ENCODE measurements around the gene COMT. TPM values are rescaled to one million over a fixed set of nuclear protein-coding genes. Genes with fewer than 3 reads are reported as not detected.

Gene COMT
- total and polyA plus RNA-seq, 9 donors = 61.9 to 104 (median 81.3) TPM

DNA sequence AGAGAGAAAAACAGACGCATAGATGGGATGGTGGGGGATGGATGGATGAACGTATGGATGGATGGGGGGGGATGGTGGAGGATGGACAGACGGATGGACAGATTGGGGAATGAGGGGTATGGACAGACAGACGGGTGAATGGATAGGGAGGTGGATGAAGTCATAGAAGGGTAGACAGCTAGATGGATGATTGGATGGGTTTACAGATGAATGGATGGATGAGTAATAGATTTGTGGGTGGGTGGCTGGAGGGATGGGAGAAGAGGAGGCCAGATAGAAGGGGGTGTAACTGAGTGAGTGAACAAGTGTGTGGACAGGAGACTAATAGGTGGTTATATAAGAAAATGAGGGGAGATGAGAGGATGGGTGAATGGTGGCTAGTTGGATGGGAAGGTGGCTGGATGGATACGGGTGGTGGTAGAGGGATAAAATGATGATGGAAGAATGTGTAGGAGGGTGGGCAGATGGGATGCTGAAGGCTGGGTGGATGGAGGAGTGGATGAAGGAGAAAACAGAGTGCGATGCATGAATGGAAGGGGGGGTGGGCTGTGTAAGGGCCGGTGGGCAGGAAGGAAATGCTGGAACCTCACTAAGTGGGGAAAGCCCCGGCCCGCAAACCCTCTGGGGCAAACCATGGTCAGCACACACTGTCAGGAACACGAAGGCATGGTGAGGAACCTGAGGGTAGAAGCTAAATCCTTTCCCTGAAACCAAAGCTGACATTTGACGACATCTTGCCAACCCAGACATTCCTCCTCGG, 53.5 kb downstream of the COMT start:
- peak overlapping the region; percentile 93 for H3K27ac ChIP-seq (ENCODE audit: low read length)

DNA sequence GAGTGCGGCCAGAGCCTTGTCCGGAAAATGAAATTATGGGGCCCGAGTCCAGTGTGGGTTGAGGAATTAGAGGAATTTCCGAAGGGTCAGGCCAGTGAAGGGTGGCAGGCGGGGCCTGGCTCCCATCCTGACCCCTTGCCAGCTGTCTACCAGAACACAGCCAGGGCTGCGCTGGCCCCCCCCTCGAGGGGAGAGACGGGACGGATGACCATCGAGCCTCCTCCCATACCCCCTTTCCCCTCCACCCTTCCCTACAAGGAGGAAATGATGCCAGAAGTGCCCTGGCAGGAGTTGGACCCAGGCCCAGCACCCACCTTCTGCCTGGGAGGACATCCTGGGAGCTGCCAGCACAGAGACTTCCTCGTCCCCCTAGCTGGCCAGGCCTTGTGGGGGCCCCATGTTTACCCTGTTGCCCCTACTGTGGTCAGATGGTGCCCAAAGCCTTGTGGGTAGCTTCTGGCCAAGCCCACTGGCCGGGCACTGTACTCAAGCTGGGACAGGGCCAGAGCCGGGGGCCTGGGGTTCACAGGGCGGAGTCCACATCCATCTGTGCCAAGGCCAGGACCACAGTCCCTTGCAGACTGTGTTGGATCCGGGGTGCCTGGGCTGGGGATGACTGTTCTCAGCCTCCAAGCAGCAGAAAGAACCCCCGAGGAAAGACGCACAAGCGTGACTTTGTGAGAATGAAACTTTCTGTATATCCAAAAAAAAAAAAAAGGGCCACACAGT, 54.2 kb downstream of the COMT start:
- 57% methylated on average over 12 of the region's 18 CpGs for WGBS (ENCODE audit: insufficient coverage)
- Histone ChIP-seq H3K27ac (ENCODE audit: low read length) (peak overlapping the region; percentile 93), H3K4me1 (ENCODE audit: control insufficient read depth, insufficient read depth, low read length) (peaks cover 89% of the 10 kb centered on the region), H3K27me3 (ENCODE audit: control insufficient read depth, insufficient read depth, low read length) (no peaks in the 10 kb centered on the region), H3K9me3 (replicated peaks; ENCODE audit: control insufficient read depth, low read depth, low read length) (no peaks in the 10 kb centered on the region), H3K36me3 (ENCODE audit: control insufficient read depth, insufficient read depth, low read length) (no peaks in the 10 kb centered on the region), H3K4me3 (ENCODE audit: low read length) (no peak overlapping the region)
- peak; percentile 81 for DNase-seq

More for the DNA sequence above, 53.5 kb downstream of the COMT start:
- DNase-seq = no peak
- Histone ChIP-seq H3K4me1 (ENCODE audit: control insufficient read depth, insufficient read depth, low read length) (peaks cover 89% of the 10 kb centered on the region), H3K4me3 (ENCODE audit: low read length) (no peak overlapping the region), H3K36me3 (ENCODE audit: control insufficient read depth, insufficient read depth, low read length) (no peaks in the 10 kb centered on the region), H3K27me3 (ENCODE audit: control insufficient read depth, insufficient read depth, low read length) (no peaks in the 10 kb centered on the region), H3K9me3 (replicated peaks; ENCODE audit: control insufficient read depth, low read depth, low read length) (no peaks in the 10 kb centered on the region)
- WGBS (ENCODE audit: insufficient coverage) = 76% methylated on average over 9 of the region's 12 CpGs

DNA sequence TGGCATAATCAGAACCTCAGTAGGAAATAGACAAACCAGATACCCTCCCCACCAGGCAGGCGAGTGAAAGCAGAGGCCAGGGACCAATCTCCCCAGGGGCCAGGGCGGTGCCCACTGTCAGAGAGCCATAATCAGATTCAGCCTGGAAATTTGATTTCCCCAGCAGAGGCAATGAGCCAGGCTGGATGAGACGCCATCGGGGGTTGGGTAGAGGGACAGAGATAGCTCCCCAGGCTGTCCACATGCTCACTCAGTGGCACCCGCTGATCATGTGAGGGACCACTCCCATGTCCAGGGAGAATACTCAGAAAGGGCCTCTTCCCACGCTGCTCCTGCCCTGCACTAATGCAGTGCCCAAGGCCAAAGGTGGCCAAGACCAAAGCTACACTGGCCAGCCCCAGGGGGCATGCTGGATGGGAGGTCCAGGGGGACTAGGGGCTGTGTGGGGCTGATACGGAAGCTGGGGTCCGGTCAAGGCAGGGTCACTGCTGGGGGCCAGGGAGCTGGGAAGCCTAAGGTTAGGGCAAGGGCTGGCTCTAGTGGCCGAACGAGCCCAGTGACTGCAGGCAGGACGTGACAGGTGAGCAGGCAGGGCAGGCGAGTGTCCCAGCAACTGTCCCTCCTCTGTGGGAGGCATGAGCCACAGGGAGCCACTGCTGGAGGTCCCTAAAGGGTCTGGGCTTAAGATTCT, 55.3 kb downstream of the COMT start:
- Histone ChIP-seq H3K4me3 (ENCODE audit: low read length) (no peak overlapping the region), H3K36me3 (ENCODE audit: control insufficient read depth, insufficient read depth, low read length) (no peaks in the 10 kb centered on the region), H3K27ac (ENCODE audit: low read length) (peak overlapping the region; percentile 93), H3K9me3 (replicated peaks; ENCODE audit: control insufficient read depth, low read depth, low read length) (no peaks in the 10 kb centered on the region), H3K27me3 (ENCODE audit: control insufficient read depth, insufficient read depth, low read length) (no peaks in the 10 kb centered on the region), H3K4me1 (ENCODE audit: control insufficient read depth, insufficient read depth, low read length) (peaks cover 89% of the 10 kb centered on the region)
- DNase-seq = no peak
- WGBS (ENCODE audit: insufficient coverage) = 80% methylated on average over 11 of the region's 12 CpGs

DNA sequence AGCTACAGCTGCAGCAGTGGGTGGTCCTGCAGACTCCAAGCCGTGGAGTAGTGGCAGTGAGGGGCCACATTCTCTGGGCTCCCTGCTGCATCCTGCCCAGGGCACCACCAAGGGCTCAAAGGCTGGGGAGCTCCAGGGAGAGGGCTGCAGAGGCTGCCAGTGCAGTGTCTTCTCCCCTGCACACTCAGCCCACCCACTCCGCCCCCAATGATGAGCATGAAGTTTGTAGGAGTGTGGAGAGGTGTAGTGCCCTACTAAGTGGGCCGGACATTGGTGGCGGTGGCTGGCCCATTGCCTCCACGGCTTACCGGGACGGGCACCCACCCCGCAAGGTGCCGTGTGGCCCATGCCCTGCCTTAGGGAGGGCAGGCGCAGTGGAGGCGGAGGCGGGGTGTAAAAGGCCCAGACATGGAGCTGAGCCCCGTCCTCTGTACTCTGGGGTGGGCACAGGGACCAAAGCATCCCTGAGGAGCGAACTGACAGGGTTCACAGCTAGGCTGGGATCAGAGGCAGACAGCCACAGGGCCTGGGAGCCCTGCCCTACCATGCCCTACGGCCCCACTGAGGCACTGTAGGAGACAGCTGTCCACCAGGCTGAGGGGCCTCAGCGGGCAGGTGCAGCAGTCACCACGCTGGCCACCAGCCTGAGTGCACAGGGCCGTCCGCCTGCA, 56.1 kb downstream of the COMT start:
- DNase-seq = no peak
- Histone ChIP-seq H3K27ac (ENCODE audit: low read length) (peak overlapping the region; percentile 93), H3K27me3 (ENCODE audit: control insufficient read depth, insufficient read depth, low read length) (no peaks in the 10 kb centered on the region), H3K4me1 (ENCODE audit: control insufficient read depth, insufficient read depth, low read length) (peaks cover 89% of the 10 kb centered on the region), H3K36me3 (ENCODE audit: control insufficient read depth, insufficient read depth, low read length) (no peaks in the 10 kb centered on the region), H3K4me3 (ENCODE audit: low read length) (no peak overlapping the region), H3K9me3 (replicated peaks; ENCODE audit: control insufficient read depth, low read depth, low read length) (no peaks in the 10 kb centered on the region)
- WGBS (ENCODE audit: insufficient coverage) = 79% methylated on average over 15 of the region's 19 CpGs

DNA sequence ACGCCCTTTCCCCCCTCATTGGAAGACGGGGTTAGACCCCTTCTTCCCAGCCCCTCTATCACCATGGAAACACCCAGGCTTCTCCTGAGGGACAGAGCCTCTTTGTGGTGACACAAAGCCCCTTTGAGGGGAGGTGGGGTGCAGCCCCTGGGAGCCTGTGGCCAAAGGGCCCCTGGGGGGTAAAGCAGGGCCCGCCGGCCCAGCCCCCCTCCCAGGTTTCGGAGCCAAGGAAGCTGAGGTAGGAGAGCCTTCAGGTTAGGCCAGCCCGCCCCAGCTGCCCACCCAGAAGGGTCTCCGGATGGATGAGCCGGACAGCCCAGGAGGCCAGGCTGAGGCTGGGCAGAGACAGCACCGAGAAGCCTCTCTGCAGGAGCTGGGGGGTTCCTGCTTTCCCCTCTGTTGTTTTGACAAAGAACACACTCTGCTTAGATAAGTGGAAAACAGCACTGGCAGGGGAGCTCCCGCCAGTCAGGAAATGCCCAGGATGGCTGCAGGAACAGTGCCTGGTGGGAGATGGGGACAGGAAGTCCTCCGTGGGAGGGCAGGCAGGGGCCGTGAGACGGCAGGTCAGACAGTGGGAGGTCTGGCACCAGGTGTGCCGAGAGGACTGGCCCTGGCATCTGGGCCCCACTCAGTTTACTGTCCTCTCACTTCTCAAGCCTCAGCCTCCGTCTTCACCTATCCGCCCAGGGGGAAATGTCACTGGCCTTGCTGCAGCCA, 56.8 kb downstream of the COMT start:
- Histone ChIP-seq H3K4me3 (ENCODE audit: low read length) (no peak overlapping the region), H3K27me3 (ENCODE audit: control insufficient read depth, insufficient read depth, low read length) (no peaks in the 10 kb centered on the region), H3K36me3 (ENCODE audit: control insufficient read depth, insufficient read depth, low read length) (no peaks in the 10 kb centered on the region), H3K9me3 (replicated peaks; ENCODE audit: control insufficient read depth, low read depth, low read length) (peaks cover 3% of the 10 kb centered on the region), H3K27ac (ENCODE audit: low read length) (peak overlapping the region; percentile 66), H3K4me1 (ENCODE audit: control insufficient read depth, insufficient read depth, low read length) (peaks cover 82% of the 10 kb centered on the region)
- 41% methylated on average over 12 of the region's 16 CpGs for WGBS (ENCODE audit: insufficient coverage)
- no peak for DNase-seq

DNA sequence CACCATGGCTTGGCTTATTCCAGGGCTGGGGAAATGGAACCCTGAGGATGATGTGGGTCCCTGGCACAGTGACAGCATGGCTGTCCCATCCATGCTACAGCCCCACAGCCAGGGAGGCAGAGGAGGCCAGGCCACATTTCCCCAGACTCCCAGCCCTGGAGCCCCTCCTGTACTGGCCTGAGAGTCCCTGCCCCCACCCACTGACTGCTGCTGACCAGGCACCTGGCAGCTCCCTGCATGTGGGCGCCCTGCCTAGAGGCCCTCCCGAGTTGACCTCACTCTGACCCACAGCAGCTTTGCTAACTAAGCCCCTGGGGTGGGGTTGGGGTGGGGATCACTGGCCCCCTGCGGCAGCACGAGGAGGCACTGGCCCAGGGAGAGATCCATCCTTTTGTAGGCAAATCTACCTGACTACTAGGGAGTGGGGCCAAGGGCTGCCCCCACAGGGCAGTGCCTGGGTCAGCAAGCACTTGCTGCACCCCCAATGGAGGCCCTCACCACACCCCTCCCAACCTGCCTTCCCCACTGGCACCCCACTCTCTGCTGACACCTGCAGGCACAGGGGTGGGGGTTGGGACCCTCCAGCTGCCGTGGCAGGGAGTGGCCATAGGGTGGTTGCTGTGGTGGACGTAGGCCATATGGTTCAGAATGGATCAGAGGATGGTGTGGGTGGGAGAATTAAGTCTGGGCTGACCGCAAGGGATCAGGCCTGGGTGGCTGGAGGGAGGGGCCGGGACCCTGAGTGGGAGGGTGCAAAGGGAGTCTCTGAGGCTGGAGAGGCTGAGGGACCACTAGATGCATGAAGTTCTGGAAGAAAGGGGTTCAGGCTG, 57.6 kb downstream of the COMT start:
- no peaks in the 10 kb centered on the region for H3K36me3 ChIP-seq (ENCODE audit: control insufficient read depth, insufficient read depth, low read length)
- H3K9me3 ChIP-seq (replicated peaks; ENCODE audit: control insufficient read depth, low read depth, low read length) = peaks cover 5% of the 10 kb centered on the region
- peaks cover 81% of the 10 kb centered on the region for H3K4me1 ChIP-seq (ENCODE audit: control insufficient read depth, insufficient read depth, low read length)
- 46% methylated on average over 6 of the region's 8 CpGs for WGBS (ENCODE audit: insufficient coverage)
- DNase-seq = no peak
- H3K4me3 ChIP-seq (ENCODE audit: low read length) = no peak overlapping the region
- peak overlapping the region; percentile 66 for H3K27ac ChIP-seq (ENCODE audit: low read length)
- no peaks in the 10 kb centered on the region for H3K27me3 ChIP-seq (ENCODE audit: control insufficient read depth, insufficient read depth, low read length)

DNA sequence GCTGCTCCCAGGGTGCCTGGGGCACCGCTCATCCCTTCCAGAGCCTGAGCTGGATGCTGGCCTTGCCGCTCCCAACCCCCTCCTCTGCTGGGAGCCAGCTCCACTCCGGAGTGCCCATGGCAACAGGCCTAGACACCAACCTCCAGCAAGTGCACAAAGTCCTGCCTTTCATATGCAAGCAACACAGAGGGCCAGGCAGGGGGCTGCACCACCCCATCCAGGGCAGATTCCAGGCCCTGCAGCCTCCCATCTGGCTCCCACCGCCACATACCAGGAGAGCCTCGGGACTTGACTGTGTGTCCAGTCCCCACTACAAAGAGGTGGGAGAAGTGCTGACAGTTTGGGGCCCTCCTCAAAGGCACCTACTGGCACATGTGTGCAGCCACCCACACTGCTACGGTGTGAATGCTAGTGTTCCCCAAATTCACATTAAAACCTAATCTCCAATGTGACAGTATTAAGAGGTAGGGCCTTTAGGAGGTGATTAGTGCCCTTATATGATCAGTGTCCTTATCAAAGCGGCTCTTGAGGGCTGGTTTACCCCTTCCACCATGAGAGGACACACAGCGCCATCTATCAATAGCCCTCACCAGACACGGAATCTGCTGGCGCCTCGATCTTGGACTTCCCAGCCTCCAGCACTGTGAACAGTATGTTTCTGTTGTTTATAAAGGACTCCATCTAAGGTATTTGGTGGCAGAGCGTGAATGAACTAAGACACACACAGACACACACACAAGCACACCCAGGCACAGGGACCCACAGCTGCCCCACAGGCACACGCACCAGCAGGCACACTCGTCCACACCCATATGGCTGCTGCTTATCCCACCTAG, 58.9 kb downstream of the COMT start:
- peaks cover 72% of the 10 kb centered on the region for H3K4me1 ChIP-seq (ENCODE audit: control insufficient read depth, insufficient read depth, low read length)
- WGBS (ENCODE audit: insufficient coverage) = 64% methylated on average over 4 of the region's 14 CpGs
- peaks cover 8% of the 10 kb centered on the region for H3K9me3 ChIP-seq (replicated peaks; ENCODE audit: control insufficient read depth, low read depth, low read length)
- H3K27ac ChIP-seq (ENCODE audit: low read length) = peak overlapping the region; percentile 31
- H3K4me3 ChIP-seq (ENCODE audit: low read length) = no peak overlapping the region
- no peak for DNase-seq
- no peaks in the 10 kb centered on the region for H3K27me3 ChIP-seq (ENCODE audit: control insufficient read depth, insufficient read depth, low read length)
- no peaks in the 10 kb centered on the region for H3K36me3 ChIP-seq (ENCODE audit: control insufficient read depth, insufficient read depth, low read length)

DNA sequence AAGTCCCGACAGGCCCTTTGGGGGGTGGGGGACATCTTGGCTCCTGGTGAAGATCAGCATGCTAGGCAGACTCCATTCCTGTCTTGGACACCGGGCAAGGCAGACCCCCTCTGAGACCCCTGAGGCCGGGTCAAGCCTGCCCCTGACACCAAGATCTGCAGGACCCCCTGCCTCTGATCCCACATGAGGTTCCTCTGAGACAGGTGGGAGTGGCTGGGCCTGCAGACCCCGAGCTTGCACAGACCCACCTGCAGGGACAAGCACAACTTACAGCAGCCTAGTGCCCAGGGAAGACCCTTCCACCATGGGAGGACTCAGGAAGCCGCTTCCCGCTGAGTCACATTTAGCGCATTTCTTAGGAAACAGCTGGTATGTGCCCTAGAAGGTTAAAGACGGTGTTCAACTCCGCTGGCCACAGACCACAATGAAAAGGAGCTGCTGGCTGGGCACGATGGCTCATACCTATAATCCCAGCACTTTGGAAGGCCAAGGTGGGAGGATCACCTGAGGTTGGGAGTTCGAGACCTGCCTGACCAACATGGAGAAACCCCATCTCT, 59.6 kb downstream of the COMT start:
- Histone ChIP-seq H3K4me1 (ENCODE audit: control insufficient read depth, insufficient read depth, low read length) (peaks cover 65% of the 10 kb centered on the region), H3K9me3 (replicated peaks; ENCODE audit: control insufficient read depth, low read depth, low read length) (peaks cover 8% of the 10 kb centered on the region), H3K36me3 (ENCODE audit: control insufficient read depth, insufficient read depth, low read length) (no peaks in the 10 kb centered on the region), H3K27me3 (ENCODE audit: control insufficient read depth, insufficient read depth, low read length) (no peaks in the 10 kb centered on the region), H3K4me3 (ENCODE audit: low read length) (no peak overlapping the region), H3K27ac (ENCODE audit: low read length) (peak overlapping the region; percentile 31)
- DNase-seq = no peak
- WGBS (ENCODE audit: insufficient coverage) = 80% methylated on average over 7 of the region's 11 CpGs

All from muscle of leg (tissue), 11 donors.